ENCODE measurements around the gene BHLHE40. TPM values are rescaled to one million over a fixed set of nuclear protein-coding genes. Genes with fewer than 3 reads are reported as not detected.

Gene BHLHE40
- total and polyA plus RNA-seq, 2 donors (not counting 1 experiment from before 2014, with no cell fraction given), result 16.7 to 28.4 TPM

GRCh38 chr3:4956099-4956498 lies 23.1 kb upstream of the BHLHE40 start:
- no peaks in the 10 kb centered on the region for H3K79me2 ChIP-seq (ENCODE audit: control insufficient read depth, insufficient read depth, low read length)
- H3K9me3 ChIP-seq (ENCODE audit: control insufficient read depth, insufficient read depth, low read depth, low read length), result no peaks in the 10 kb centered on the region
- H3K4me2 ChIP-seq (ENCODE audit: extremely low read depth, insufficient read depth, low read length), result no peak overlapping the region
- no peaks in the 10 kb centered on the region for H3K36me3 ChIP-seq (ENCODE audit: control insufficient read depth, insufficient read depth, low read length)
- no peaks in the 10 kb centered on the region for H4K20me1 ChIP-seq (ENCODE audit: control insufficient read depth, extremely low read depth, insufficient read depth, low read length)
- H2AFZ ChIP-seq (ENCODE audit: low read length), result no peak overlapping the region
- no peak overlapping the region for H3K4me3 ChIP-seq (replicated peaks in 1 of 4; ENCODE audit: control extremely low read depth in 1 of 4, insufficient read depth in 1 of 4, low read depth in 3 of 4, low read length in 4 of 4)
- no peak for TF ChIP-seq CTCF (conservative IDR thresholded peaks at IDR 0.05 in 1 of 2, IDR thresholded peaks at IDR 0.05 in 1 of 2; ENCODE audit: low read depth in 1 of 2, low read length in 2 of 2)
- no peak for TF ChIP-seq EZH2 (IDR thresholded peaks at IDR 0.05; ENCODE audit: low read length, missing control alignments)
- no peaks in the 10 kb centered on the region for H3K27me3 ChIP-seq (ENCODE audit: control insufficient read depth, insufficient read depth, low read length)
- H3K27ac ChIP-seq (ENCODE audit: insufficient read depth, low read length), result no peak overlapping the region
- no peak overlapping the region for H3K9ac ChIP-seq (ENCODE audit: insufficient read depth, low read length)
- no peaks in the 10 kb centered on the region for H3K4me1 ChIP-seq (ENCODE audit: control insufficient read depth, extremely low read depth, insufficient read depth, low read length)
- DNase-seq (ENCODE audit: low read depth in 2 of 2), result no peak

GRCh38 chr3:4956738-4957137 lies 22.5 kb upstream of the BHLHE40 start:
- Histone ChIP-seq H3K27me3 (ENCODE audit: control insufficient read depth, insufficient read depth, low read length) (no peaks in the 10 kb centered on the region), H3K36me3 (ENCODE audit: control insufficient read depth, insufficient read depth, low read length) (no peaks in the 10 kb centered on the region), H2AFZ (ENCODE audit: low read length) (no peak overlapping the region), H3K4me1 (ENCODE audit: control insufficient read depth, extremely low read depth, insufficient read depth, low read length) (no peaks in the 10 kb centered on the region), H3K27ac (ENCODE audit: insufficient read depth, low read length) (no peak overlapping the region), H3K79me2 (ENCODE audit: control insufficient read depth, insufficient read depth, low read length) (no peaks in the 10 kb centered on the region), H3K4me3 (replicated peaks in 1 of 4; ENCODE audit: control extremely low read depth in 1 of 4, insufficient read depth in 1 of 4, low read depth in 3 of 4, low read length in 4 of 4) (no peak overlapping the region), H3K9ac (ENCODE audit: insufficient read depth, low read length) (no peak overlapping the region), H4K20me1 (ENCODE audit: control insufficient read depth, extremely low read depth, insufficient read depth, low read length) (no peaks in the 10 kb centered on the region), H3K4me2 (ENCODE audit: extremely low read depth, insufficient read depth, low read length) (no peak overlapping the region), H3K9me3 (ENCODE audit: control insufficient read depth, insufficient read depth, low read depth, low read length) (no peaks in the 10 kb centered on the region)
- no peak for TF ChIP-seq CTCF (conservative IDR thresholded peaks at IDR 0.05 in 1 of 2, IDR thresholded peaks at IDR 0.05 in 1 of 2; ENCODE audit: low read depth in 1 of 2, low read length in 2 of 2)
- no peak for TF ChIP-seq EZH2 (IDR thresholded peaks at IDR 0.05; ENCODE audit: low read length, missing control alignments)
- DNase-seq (ENCODE audit: low read depth in 2 of 2), result no peak

GRCh38 chr3:4957978-4958377 lies 21.3 kb upstream of the BHLHE40 start:
- H3K9me3 ChIP-seq (ENCODE audit: control insufficient read depth, insufficient read depth, low read depth, low read length), result no peaks in the 10 kb centered on the region
- no peaks in the 10 kb centered on the region for H3K79me2 ChIP-seq (ENCODE audit: control insufficient read depth, insufficient read depth, low read length)
- H3K27me3 ChIP-seq (ENCODE audit: control insufficient read depth, insufficient read depth, low read length), result no peaks in the 10 kb centered on the region
- H2AFZ ChIP-seq (ENCODE audit: low read length), result no peak overlapping the region
- H3K9ac ChIP-seq (ENCODE audit: insufficient read depth, low read length), result no peak overlapping the region
- H3K4me1 ChIP-seq (ENCODE audit: control insufficient read depth, extremely low read depth, insufficient read depth, low read length), result no peaks in the 10 kb centered on the region
- H3K4me2 ChIP-seq (ENCODE audit: extremely low read depth, insufficient read depth, low read length), result no peak overlapping the region
- DNase-seq (ENCODE audit: low read depth in 2 of 2), result no peak
- H3K4me3 ChIP-seq (replicated peaks in 1 of 4; ENCODE audit: control extremely low read depth in 1 of 4, insufficient read depth in 1 of 4, low read depth in 3 of 4, low read length in 4 of 4), result no peak overlapping the region
- no peak overlapping the region for H3K27ac ChIP-seq (ENCODE audit: insufficient read depth, low read length)
- no peaks in the 10 kb centered on the region for H3K36me3 ChIP-seq (ENCODE audit: control insufficient read depth, insufficient read depth, low read length)
- TF ChIP-seq CTCF (conservative IDR thresholded peaks at IDR 0.05 in 1 of 2, IDR thresholded peaks at IDR 0.05 in 1 of 2; ENCODE audit: low read depth in 1 of 2, low read length in 2 of 2), result no peak
- TF ChIP-seq EZH2 (IDR thresholded peaks at IDR 0.05; ENCODE audit: low read length, missing control alignments), result no peak
- no peaks in the 10 kb centered on the region for H4K20me1 ChIP-seq (ENCODE audit: control insufficient read depth, extremely low read depth, insufficient read depth, low read length)

Measured in fibroblast of lung (primary cell).